Measurements from ENCODE around the gene LCN9.
A peak's percentile ranks its signal among the peaks of the same experiment; 100 is the strongest.

The LCN9 gene

DNA sequence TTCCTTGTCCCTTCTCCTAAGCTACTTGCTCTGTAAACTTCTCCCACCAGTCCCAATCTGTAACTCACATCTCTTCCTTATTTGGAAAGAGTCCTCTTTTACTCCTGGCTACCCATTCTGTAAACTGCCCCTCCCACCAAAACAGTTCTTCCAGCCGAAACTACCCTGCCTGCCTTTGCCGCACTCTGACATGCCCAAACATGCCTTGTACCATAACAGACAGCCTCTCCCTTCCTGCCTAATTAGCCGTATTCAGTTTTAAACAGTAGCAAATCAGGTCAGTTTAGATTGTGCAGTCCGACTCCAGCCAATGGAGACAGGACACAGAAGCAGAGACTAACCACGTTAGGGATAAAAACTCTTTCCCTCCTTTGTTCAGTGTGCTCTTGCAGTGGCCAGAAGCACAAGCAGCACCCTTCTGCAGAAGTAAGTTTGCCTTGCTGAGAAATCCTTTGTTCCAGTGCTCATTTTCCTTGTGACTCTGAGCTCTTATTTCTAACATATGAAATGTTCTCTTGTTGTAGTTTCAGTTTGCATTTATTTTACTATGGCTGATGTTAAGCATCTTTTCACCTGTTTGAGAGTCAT lies 18.4 kb upstream of the LCN9 start:
- no peak overlapping the region for H3K4me3 ChIP-seq
- H3K4me2 ChIP-seq: no peak overlapping the region
- H3K9ac ChIP-seq: no peak overlapping the region
- no peak for TF ChIP-seq Cebpa-rat (IDR thresholded peaks at IDR 0.05)
- 0 out of 2 replicates have a peak, but pooled peaks cover 4% of the 10 kb centered on the region for H3K4me1 ChIP-seq
- H3K36me3 ChIP-seq: no peaks in the 10 kb centered on the region
- no peaks in the 10 kb centered on the region for H3K27me3 ChIP-seq
- peaks cover 65% of the 10 kb centered on the region for H3K9me3 ChIP-seq
- no peak overlapping the region for H3K27ac ChIP-seq
- no peaks in the 10 kb centered on the region for H4K20me1 ChIP-seq

DNA sequence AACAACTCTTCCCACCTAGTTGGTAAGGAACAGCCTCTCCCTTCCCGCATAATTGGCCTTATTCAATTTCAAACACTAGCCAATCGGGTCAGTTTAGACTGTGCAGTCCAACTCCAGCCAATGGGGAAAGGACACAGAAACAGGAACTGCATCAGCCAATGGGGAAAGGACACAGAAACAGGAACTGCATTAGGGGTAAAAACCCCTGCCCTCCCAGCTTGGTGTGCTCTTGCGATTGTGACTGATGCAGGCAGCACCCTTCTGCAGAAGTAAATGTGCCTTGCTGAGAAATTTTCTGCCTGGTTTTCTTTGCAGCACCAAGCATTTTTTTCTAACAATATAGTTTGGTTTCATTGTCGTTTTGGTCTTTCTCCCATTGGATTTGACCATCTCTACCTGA lies 15.2 kb upstream of the LCN9 start:
- no peak overlapping the region for H3K9ac ChIP-seq
- no peak for TF ChIP-seq Cebpa-rat (IDR thresholded peaks at IDR 0.05)
- H4K20me1 ChIP-seq: no peaks in the 10 kb centered on the region
- 0 out of 2 replicates have a peak overlapping the region, but pooled peaks have one; percentile 8 for H3K4me3 ChIP-seq
- no peaks in the 10 kb centered on the region for H3K36me3 ChIP-seq
- 0 out of 2 replicates have a peak, but pooled peaks cover 2% of the 10 kb centered on the region for H3K4me1 ChIP-seq
- H3K27me3 ChIP-seq: no peaks in the 10 kb centered on the region
- no peak overlapping the region for H3K4me2 ChIP-seq
- peaks cover 92% of the 10 kb centered on the region for H3K9me3 ChIP-seq
- no peak overlapping the region for H3K27ac ChIP-seq

DNA sequence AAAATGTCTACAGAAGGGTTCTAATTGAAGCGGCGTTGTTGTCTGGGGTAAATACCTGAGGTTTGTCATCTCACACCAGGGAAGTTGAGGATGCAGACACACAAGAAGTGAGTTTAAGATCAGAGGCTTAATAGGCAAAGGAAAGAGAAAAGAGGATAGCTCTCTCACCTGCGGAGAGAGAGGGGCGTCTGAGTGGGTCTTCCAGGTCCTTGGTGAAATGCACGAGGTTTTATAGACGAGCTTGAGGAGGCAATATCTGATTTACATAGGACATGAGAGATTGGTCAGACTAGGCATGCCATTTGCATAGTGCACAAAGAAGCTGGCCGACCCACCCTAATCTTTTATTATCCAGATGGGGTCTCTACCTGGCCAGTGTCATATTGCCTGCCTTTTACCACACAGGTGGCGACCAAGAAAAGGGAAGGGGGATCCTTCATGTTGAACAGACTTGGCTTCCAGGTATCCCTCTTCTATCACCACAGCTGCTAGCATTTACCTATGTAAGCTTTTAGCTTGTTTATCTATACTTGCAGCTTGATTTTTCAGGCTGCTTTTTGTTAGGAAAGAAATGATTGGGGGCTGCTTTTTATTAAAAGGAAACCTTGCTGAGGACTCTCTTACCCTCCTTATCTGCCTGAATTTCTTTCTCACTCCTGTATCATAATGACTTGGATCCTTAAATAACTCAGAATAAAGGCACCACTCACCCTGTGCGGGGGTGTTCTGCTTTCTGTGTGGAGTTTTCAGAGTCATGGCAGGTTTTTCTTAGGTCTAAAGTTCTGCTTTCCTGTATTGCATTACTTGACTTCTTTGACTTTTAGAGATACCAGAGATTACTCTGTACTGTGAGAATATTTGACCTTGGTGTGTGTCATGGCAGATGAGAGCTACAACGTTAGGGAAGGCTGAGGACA lies 14.4 kb upstream of the LCN9 start:
- Histone ChIP-seq H3K4me2 (no peak overlapping the region), H3K27me3 (no peaks in the 10 kb centered on the region), H3K27ac (no peak overlapping the region), H3K9ac (no peak overlapping the region), H4K20me1 (no peaks in the 10 kb centered on the region), H3K4me3 (no peak overlapping the region), H3K36me3 (no peaks in the 10 kb centered on the region), H3K4me1 (no peaks in the 10 kb centered on the region), H3K9me3 (peaks cover 96% of the 10 kb centered on the region)
- TF ChIP-seq Cebpa-rat (IDR thresholded peaks at IDR 0.05): no peak

DNA sequence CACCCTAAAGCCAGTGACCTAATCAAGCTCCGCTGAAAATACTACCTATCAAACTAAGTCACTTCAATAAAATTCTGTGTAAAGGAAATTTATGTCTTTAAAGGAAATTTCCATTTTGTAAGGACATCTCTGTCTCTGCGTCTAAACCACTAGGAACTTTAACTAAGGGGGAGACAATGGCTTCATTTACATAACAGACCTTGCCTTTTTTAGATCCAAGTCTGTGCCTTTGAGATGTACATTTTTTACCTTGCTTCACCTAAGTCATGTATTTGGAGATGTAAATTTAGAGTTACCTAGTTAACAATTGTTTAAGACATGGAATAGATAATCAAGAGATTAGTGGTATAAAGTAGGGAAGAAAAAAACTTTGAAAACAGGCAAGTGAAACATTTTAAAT lies 13.6 kb upstream of the LCN9 start:
- H3K4me3 ChIP-seq: no peak overlapping the region
- no peaks in the 10 kb centered on the region for H3K36me3 ChIP-seq

DNA sequence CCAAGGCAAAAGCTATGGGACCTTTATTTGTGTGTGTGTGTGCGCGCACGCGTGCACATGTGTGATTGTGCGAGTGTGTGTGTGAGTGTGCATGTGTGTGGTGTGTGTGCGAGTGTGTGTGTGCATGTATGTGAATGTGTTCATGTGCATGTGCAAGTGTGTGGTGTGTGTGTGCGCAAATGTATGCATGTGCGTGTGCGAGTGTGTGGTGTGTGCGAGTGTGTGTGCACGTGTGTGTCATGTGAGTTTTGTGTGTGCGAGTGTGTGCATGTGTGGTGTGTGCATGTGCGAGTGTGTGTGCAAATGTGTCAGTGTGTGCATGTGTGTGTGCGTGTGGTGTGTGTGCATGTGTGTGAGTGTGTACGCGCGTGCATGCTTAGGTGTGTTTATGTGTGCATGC lies 12.7 kb upstream of the LCN9 start:
- no peaks in the 10 kb centered on the region for H3K27me3 ChIP-seq
- H3K4me3 ChIP-seq: no peak overlapping the region
- 0 out of 2 replicates have a peak, but pooled peaks cover 3% of the 10 kb centered on the region for H3K4me1 ChIP-seq
- no peak overlapping the region for H3K9ac ChIP-seq
- H3K36me3 ChIP-seq: no peaks in the 10 kb centered on the region
- H3K9me3 ChIP-seq: peaks cover 89% of the 10 kb centered on the region
- no peak overlapping the region for H3K4me2 ChIP-seq
- no peak overlapping the region for H3K27ac ChIP-seq
- no peak for TF ChIP-seq Cebpa-rat (IDR thresholded peaks at IDR 0.05)
- no peaks in the 10 kb centered on the region for H4K20me1 ChIP-seq

More for the DNA sequence above, 13.6 kb upstream of the LCN9 start:
- Histone ChIP-seq H3K4me2 (no peak overlapping the region), H3K27me3 (no peaks in the 10 kb centered on the region), H4K20me1 (no peaks in the 10 kb centered on the region), H3K27ac (no peak overlapping the region), H3K4me1 (no peaks in the 10 kb centered on the region), H3K9me3 (peaks cover 96% of the 10 kb centered on the region), H3K9ac (no peak overlapping the region)
- TF ChIP-seq Cebpa-rat (IDR thresholded peaks at IDR 0.05): no peak

DNA sequence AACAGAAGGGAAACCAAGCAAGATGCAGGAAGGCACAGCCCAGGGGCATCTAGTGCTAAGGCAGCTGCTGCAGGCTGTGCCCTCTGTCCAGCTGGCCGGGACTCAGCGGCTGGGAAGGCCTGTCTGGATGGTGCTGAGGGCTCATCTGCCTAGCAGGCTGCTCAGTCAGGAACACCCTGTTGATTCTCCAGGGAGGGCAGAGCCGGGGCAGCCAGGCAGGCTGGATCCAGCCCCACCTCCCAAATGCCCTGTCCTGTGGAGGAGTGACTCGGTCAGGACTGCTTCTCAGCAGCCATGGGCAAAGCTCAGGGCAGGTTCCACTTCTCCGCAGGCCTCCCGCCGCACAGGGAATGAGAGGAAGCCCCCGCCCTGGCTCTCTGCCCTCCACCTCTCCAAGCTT lies 7.8 kb upstream of the LCN9 start:
- no peaks in the 10 kb centered on the region for H3K36me3 ChIP-seq
- H3K9ac ChIP-seq: no peak overlapping the region
- no peaks in the 10 kb centered on the region for H3K27me3 ChIP-seq
- TF ChIP-seq Cebpa-rat (IDR thresholded peaks at IDR 0.05): no peak
- no peak overlapping the region for H3K4me2 ChIP-seq
- no peak overlapping the region for H3K4me3 ChIP-seq
- peaks cover 40% of the 10 kb centered on the region for H3K9me3 ChIP-seq
- H4K20me1 ChIP-seq: no peaks in the 10 kb centered on the region
- H3K4me1 ChIP-seq: 0 out of 2 replicates have a peak, but pooled peaks cover 12% of the 10 kb centered on the region
- no peak overlapping the region for H3K27ac ChIP-seq

DNA sequence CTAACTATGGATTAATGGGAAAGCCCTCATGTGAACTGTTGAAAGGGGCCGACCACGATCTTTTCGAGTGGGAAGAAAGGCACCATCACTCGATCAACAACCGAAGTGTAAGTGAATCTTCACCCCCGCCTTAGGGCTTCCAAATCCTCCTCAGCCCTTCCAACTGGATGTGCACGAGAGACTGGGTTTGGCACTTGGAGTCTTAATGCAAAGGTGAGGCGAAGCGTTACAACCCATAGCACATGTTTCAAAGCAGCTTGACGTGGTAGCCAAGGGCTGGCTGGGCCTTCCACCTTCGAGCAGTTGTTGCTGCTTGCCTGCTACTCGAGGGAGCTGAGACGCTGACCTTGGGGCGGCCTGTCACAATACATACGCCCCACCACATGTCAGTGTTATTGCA lies 5.7 kb upstream of the LCN9 start:
- no peak overlapping the region for H3K9ac ChIP-seq
- no peak overlapping the region for H3K27ac ChIP-seq
- H3K4me1 ChIP-seq: 0 out of 2 replicates have a peak, but pooled peaks cover 12% of the 10 kb centered on the region
- peaks cover 24% of the 10 kb centered on the region for H3K9me3 ChIP-seq
- H3K27me3 ChIP-seq: no peaks in the 10 kb centered on the region
- H3K4me3 ChIP-seq: no peak overlapping the region
- no peak for TF ChIP-seq Cebpa-rat (IDR thresholded peaks at IDR 0.05)
- no peaks in the 10 kb centered on the region for H3K36me3 ChIP-seq
- H3K4me2 ChIP-seq: no peak overlapping the region
- no peaks in the 10 kb centered on the region for H4K20me1 ChIP-seq

DNA sequence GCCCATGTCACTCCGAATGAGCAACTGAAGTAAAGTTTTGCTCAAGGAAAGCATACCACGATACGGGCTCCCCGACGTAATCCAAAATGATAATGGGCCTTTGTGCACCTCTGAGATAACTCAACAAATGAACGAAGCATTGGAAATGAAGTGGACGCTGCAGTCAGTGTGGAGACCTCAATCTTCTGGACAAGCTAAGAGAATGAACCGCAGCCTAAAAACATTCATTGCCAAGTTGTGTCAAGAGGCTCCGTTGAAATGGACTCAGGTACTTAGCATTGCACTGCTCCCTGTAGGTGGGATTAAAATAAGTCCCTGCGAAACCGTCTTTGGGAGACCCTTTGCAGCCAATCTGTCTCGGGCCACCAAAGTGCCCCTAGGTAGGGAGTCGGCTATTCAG lies 3.9 kb upstream of the LCN9 start:
- H3K9me3 ChIP-seq: peaks cover 5% of the 10 kb centered on the region; the same call in 1 of the 2 replicates
- H3K4me1 ChIP-seq: 0 out of 2 replicates have a peak, but pooled peaks cover 12% of the 10 kb centered on the region
- H3K36me3 ChIP-seq: no peaks in the 10 kb centered on the region
- H3K4me2 ChIP-seq: no peak overlapping the region
- no peak overlapping the region for H3K4me3 ChIP-seq
- no peak for TF ChIP-seq Cebpa-rat (IDR thresholded peaks at IDR 0.05)
- H4K20me1 ChIP-seq: no peaks in the 10 kb centered on the region
- no peak overlapping the region for H3K27ac ChIP-seq
- no peaks in the 10 kb centered on the region for H3K27me3 ChIP-seq
- H3K9ac ChIP-seq: no peak overlapping the region

DNA sequence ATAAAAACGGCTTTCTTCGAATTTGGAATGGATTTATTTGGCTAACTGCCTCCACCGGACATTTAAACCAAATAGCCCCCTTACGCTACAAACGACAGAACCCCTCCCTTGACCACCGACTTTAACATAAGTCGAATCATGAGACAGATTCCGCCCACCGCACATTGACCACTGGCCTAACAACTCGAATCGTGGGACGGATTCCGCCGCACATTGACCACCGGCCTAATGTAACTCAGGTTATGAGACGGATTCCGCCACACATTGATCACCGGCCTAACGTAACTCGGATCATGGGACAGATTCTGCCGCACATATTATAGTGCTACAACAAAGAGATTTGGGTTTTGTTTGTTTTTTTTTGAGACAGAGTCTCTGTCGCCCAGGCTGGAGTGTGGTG lies 2.7 kb upstream of the LCN9 start:
- TF ChIP-seq Cebpa-rat (IDR thresholded peaks at IDR 0.05): no peak
- Histone ChIP-seq H4K20me1 (no peaks in the 10 kb centered on the region), H3K9me3 (no peaks in the 10 kb centered on the region), H3K4me3 (no peak overlapping the region), H3K27ac (no peak overlapping the region), H3K36me3 (no peaks in the 10 kb centered on the region), H3K9ac (no peak overlapping the region), H3K4me2 (no peak overlapping the region), H3K27me3 (no peaks in the 10 kb centered on the region), H3K4me1 (0 out of 2 replicates have a peak, but pooled peaks cover 10% of the 10 kb centered on the region)
